Lung (tissue), 12 donors: ENCODE data around the gene SIK3. TPM values are rescaled to one million over a fixed set of nuclear protein-coding genes. Genes with fewer than 3 reads are reported as not detected.

Experiments
- ATAC-seq: fragments of 200-7000 bp; cut with Tn5 transposase; one replicate; pipeline ENCODE4 v1.9.1; 2020; ENCODE audit warnings: moderate number of reproducible peaks; ENCODE audit not compliant: insufficient read depth, low FRiP score
- DNase-seq, 3 donors: peaks; one replicate each; pipeline ENCODE4 v3.0.0-alpha.2; 2013 to 2017
- H3K27ac ChIP-seq, 2 donors: one replicate each; pipeline ENCODE4 v1.5.1; 2013; ENCODE audit warnings: mild to moderate bottlenecking in 2 of 2, moderate library complexity in 2 of 2, control low read depth in 1 of 2, inconsistent platforms in 1 of 2, low read depth in 1 of 2, low read length in 1 of 2
- H3K27me3 ChIP-seq, 3 donors: one replicate each; pipeline ENCODE4 v1.5.1; 2013; ENCODE audit warnings: low read length in 2 of 3; ENCODE audit not compliant: control insufficient read depth in 3 of 3, insufficient read depth in 3 of 3
- H3K36me3 ChIP-seq, 4 donors: one replicate each; pipeline ENCODE4 v1.5.1; 2013; ENCODE audit warnings: low read length in 4 of 4, mild to moderate bottlenecking in 1 of 4, moderate library complexity in 1 of 4; ENCODE audit not compliant: control insufficient read depth in 4 of 4, insufficient read depth in 4 of 4
- H3K4me1 ChIP-seq, 5 donors: one replicate each; pipeline ENCODE4 v1.5.1; 2013; ENCODE audit warnings: low read length in 5 of 5, mild to moderate bottlenecking in 2 of 5, moderate library complexity in 1 of 5; ENCODE audit not compliant: control insufficient read depth in 5 of 5, insufficient read depth in 5 of 5
- H3K4me3 ChIP-seq: one replicate; pipeline ENCODE4 v1.5.1; 2013; ENCODE audit warnings: mild to moderate bottlenecking, control low read depth, moderate library complexity
- H3K9ac ChIP-seq, 2 donors: one replicate each; pipeline ENCODE4 v1.5.1; 2013; ENCODE audit warnings: low read length in 2 of 2, control low read depth in 1 of 2; ENCODE audit not compliant: insufficient read depth in 1 of 2
- H3K9me3 ChIP-seq, 4 donors: one replicate each; pipeline ENCODE4 v1.5.1; 2013; ENCODE audit warnings: low read length in 3 of 4, mild to moderate bottlenecking in 1 of 4, moderate library complexity in 1 of 4; ENCODE audit not compliant: control insufficient read depth in 4 of 4, insufficient read depth in 3 of 4
- WGBS, 2 donors: extraction: QIAGEN DNeasy Blood & Tissue Kit; methylation state at CpG; one replicate each; pipeline ENCODE4 v1.1.7; 2013; 5-methylcytosine and 5-hydroxymethylcytosine counted together
- polyA plus RNA-seq, 2 donors: library from polyadenylated mRNA; stranded (reverse); fragments of 200-250 nt; gene quantifications; one replicate each; pipeline ENCODE4 v1.2.1, GENCODE V29; 2013
- total RNA-seq, 2 donors: library from RNA; depleted of rRNA in 1 of 2; stranded (reverse); fragments of >200 nt in 1 of 2; gene quantifications; one replicate each; pipeline ENCODE4 v1.2.1, GENCODE V29; 2014 to 2021
- TF ChIP-seq, protein P1 (sequence below): IDR thresholded peaks from 2 replicates; pipeline ENCODE4 v1.5.1; 2012; ENCODE audit warnings: mild to moderate bottlenecking; ENCODE audit errors: control extremely low read depth, extremely low read depth
- donor health status: control.
- donor health status: control.
- donor health status: Bipolar disorder and iron deficiency.
- donor health status: healthy.
- donor health status: DM: yes; HTN: yes; CAD: no.

Gene SIK3
- total and polyA plus RNA-seq, 4 donors = 9.0 to 43.4 (median 29.6) TPM

DNA sequence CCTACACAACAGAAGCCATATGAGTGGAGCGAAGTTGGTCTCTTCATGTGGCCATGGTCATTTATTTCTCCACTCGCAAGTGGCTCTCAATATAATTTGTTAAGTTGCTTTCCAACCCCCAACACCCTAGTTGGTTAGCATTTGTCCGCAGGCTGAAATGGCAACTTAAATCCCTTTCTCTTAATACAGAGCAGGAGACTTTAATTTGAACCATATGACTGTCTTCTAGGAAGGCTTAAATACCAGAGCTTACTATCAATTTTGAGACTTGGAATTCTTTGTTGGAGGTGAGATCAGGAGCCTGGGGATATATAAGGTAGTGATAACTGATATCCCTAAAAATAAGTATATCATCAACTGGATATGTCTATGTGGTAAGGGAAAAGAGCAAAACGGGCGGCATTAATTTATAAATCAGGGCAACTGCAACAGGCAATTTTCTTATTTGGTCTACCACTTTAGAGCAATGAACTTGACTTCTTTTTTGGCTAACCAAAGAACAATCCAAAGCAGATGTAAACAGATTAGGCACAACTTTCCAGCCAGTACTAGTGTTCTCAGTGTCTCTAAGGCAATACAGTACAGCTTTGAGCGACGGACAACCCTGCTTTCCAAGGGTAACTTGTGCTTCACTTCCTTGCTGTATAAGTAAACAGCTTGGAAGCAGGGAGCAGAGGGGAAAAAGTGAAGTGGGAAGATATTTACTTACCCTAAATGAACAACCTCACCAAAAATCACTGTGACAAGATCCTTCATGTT, 186.1 kb downstream of the SIK3 start:
- Histone ChIP-seq H3K36me3 (no peaks in the 10 kb centered on the region), H3K4me1 (peaks cover 0 to 18% (median 0%) of the 10 kb centered on the region in 5 donors), H3K9ac (no peak overlapping the region), H3K27me3 (no peaks in the 10 kb centered on the region), H3K4me3 (no peak overlapping the region), H3K9me3 (no peaks in the 10 kb centered on the region), H3K27ac (peak overlapping the region in 1 of 2 donors; percentile 15)
- TF ChIP-seq, protein P1, sequence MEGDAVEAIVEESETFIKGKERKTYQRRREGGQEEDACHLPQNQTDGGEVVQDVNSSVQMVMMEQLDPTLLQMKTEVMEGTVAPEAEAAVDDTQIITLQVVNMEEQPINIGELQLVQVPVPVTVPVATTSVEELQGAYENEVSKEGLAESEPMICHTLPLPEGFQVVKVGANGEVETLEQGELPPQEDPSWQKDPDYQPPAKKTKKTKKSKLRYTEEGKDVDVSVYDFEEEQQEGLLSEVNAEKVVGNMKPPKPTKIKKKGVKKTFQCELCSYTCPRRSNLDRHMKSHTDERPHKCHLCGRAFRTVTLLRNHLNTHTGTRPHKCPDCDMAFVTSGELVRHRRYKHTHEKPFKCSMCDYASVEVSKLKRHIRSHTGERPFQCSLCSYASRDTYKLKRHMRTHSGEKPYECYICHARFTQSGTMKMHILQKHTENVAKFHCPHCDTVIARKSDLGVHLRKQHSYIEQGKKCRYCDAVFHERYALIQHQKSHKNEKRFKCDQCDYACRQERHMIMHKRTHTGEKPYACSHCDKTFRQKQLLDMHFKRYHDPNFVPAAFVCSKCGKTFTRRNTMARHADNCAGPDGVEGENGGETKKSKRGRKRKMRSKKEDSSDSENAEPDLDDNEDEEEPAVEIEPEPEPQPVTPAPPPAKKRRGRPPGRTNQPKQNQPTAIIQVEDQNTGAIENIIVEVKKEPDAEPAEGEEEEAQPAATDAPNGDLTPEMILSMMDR = no peak
- ATAC-seq = no peak
- DNase-seq = peak in 1 of 3 donors; percentile 36
- 93 to 96% methylated on average over 7 of the region's 7 CpGs for WGBS, 2 donors

DNA sequence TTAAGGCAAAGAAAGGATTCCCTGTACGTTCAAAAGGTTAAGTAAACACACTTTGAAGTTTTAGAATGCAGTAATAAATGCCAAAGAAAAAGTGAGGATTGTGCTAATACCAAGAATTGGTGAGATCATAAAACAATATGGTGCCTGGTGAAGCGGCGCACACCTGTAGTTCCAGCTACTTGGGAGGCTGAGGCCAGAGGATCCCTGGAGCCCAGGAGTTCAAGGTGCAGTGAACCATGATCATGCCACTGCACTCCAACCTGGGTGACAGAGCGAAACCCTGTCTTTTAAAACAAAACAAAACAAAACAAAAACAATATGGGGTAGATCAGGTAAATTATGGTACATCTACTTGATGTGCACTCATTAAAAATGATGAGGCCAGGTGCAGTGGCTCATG, 187.4 kb downstream of the SIK3 start:
- peaks cover 0 to 18% (median 0%) of the 10 kb centered on the region in 5 donors for H3K4me1 ChIP-seq
- no peak overlapping the region for H3K27ac ChIP-seq
- TF ChIP-seq, protein P1 = no peak
- 94% methylated on average over 4 of the region's 4 CpGs for WGBS, 2 donors
- DNase-seq (no peak), ATAC-seq (no peak)
- no peak overlapping the region for H3K4me3 ChIP-seq
- no peaks in the 10 kb centered on the region for H3K9me3 ChIP-seq
- H3K9ac ChIP-seq = no peak overlapping the region
- H3K36me3 ChIP-seq = no peaks in the 10 kb centered on the region
- no peaks in the 10 kb centered on the region for H3K27me3 ChIP-seq

DNA sequence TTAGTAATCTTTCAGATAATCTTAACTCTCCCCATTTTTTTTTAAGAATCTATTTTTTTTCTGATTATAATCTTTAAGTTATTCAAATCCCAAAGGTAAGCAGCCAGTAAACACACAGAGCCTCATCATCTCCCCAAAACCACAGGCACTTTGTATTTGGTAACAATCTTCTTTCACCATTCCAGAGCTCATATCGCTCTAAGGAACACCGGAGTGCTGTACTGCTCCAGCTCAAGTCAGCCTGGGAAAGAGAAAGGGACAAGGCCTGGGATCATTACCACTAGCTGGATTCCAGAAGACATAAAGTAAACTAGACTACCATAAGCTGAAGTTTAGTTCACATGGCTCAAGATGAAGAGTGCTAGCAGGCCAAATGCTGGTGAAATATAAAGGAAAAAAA, 187.8 kb downstream of the SIK3 start:
- no peak overlapping the region for H3K4me3 ChIP-seq
- peaks cover 0 to 18% (median 0%) of the 10 kb centered on the region in 5 donors for H3K4me1 ChIP-seq
- H3K27ac ChIP-seq = no peak overlapping the region
- TF ChIP-seq, protein P1 = no peak
- H3K9ac ChIP-seq = no peak overlapping the region
- WGBS, 2 donors = 46 to 77% methylated on average over 2 of the region's 2 CpGs
- no peaks in the 10 kb centered on the region for H3K27me3 ChIP-seq
- DNase-seq = no peak
- H3K9me3 ChIP-seq = no peaks in the 10 kb centered on the region
- H3K36me3 ChIP-seq = no peaks in the 10 kb centered on the region
- ATAC-seq = no peak
